Activated T-helper 1 cell treated with anti-CD3 and anti-CD28 coated beads, Interleukin-12 subunit alpha, Interleukin-12 subunit beta, Interleukin-2, Interleukin-4 antibody, amounts not matched to agents 30 ng/mL and 10 ng/mL and 1 ng/mL, durations not matched to agents 14 hours and 24 hours and 36 hours (primary cell): ENCODE results near the gene PFKFB3. TPM values are rescaled to one million over a fixed set of nuclear protein-coding genes. Genes with fewer than 3 reads are reported as not detected.

Source experiments
- DNase-seq: peaks from one replicate; pipeline ENCODE4 v3.0.0; 2021; ENCODE audit warnings: low spot score
- H3K27ac Mint-ChIP-seq: one replicate; pipeline ENCODE4 v1.8.0; 2021; ENCODE audit warnings: mild to moderate bottlenecking, mixed read lengths
- H3K27me3 Mint-ChIP-seq: one replicate; pipeline ENCODE4 v1.8.0; 2022; ENCODE audit warnings: mild to moderate bottlenecking, moderate library complexity, mixed read lengths; ENCODE audit not compliant: insufficient read depth
- H3K36me3 Mint-ChIP-seq: one replicate; pipeline ENCODE4 v1.8.0; 2021; ENCODE audit warnings: low read depth, mixed read lengths
- H3K4me1 Mint-ChIP-seq: one replicate; pipeline ENCODE4 v1.8.0; 2021; ENCODE audit warnings: low read depth, mixed read lengths
- H3K4me3 Mint-ChIP-seq: one replicate; pipeline ENCODE4 v1.8.0; 2021; ENCODE audit warnings: mild to moderate bottlenecking, moderate library complexity, mixed read lengths
- H3K9me3 Mint-ChIP-seq: one replicate; pipeline ENCODE4 v1.8.0; 2021; ENCODE audit warnings: mixed read lengths
- intact Hi-C: fragments of 100-400 bp; cut with micrococcal nuclease; formaldehyde crosslinking; loops from one replicate; pipeline ENCODE4 v1.15.1; 2024
- total RNA-seq: library from RNA; stranded (reverse); gene quantifications from 2 replicates; pipeline ENCODE4 v1.2.3, GENCODE V29; 2022

PFKFB3 gene
- total RNA-seq, 1 donor from 2014 or later: 90.3 TPM

DNA sequence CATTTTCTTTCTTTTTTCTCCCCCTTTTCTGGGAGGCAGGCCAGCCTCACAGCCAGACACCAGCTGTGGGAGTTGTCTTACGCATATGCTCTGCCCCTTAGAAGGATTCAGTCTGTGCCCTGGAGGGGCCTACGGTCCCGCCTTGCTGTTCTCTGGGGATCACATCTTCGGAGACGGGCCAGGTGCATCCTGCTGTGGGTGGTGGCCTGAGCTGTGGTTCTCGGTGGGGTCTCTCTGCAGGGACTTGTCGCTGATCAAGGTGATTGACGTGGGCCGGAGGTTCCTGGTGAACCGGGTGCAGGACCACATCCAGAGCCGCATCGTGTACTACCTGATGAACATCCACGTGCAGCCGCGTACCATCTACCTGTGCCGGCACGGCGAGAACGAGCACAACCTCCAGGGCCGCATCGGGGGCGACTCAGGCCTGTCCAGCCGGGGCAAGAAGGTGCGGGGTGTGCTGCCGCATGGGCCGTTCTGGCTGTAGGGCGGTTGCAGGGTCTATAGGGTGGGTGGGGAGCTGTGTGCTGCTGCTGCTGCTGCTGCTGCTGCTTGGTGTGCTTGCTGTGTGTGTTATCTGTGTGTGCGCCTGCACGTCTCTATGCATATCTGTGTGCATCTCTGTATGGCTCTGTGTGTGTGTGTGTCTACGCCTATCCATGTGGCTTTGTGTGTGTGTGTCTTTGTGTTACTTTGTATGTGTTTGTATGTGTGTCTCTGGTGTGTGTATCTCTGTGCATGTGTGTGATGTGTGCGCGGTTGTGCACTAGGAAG lies 17.9 kb downstream of the PFKFB3 start:
- intact Hi-C loops: no loop called here
- no peaks in the 10 kb centered on the region for H3K4me1 Mint-ChIP-seq
- H3K36me3 Mint-ChIP-seq: peaks cover 44% of the 10 kb centered on the region
- no peaks in the 10 kb centered on the region for H3K9me3 Mint-ChIP-seq
- no peaks in the 10 kb centered on the region for H3K27me3 Mint-ChIP-seq
- no peak for DNase-seq
- no peak overlapping the region for H3K4me3 Mint-ChIP-seq
- H3K27ac Mint-ChIP-seq: peak overlapping the region; percentile 15

- Mint-ChIP-seq H3K9me3 (no peaks in the 10 kb centered on the region), H3K27me3 (no peaks in the 10 kb centered on the region), H3K27ac (peak overlapping the region; percentile 67), H3K4me3 (no peak overlapping the region), H3K4me1 (no peaks in the 10 kb centered on the region), H3K36me3 (peaks cover 49% of the 10 kb centered on the region)
- DNase-seq: no peak
- intact Hi-C loops: no loop called here
These were observed 18.6 kb downstream of the PFKFB3 start for GRCh38 chr10:6221192-6221940.

DNA sequence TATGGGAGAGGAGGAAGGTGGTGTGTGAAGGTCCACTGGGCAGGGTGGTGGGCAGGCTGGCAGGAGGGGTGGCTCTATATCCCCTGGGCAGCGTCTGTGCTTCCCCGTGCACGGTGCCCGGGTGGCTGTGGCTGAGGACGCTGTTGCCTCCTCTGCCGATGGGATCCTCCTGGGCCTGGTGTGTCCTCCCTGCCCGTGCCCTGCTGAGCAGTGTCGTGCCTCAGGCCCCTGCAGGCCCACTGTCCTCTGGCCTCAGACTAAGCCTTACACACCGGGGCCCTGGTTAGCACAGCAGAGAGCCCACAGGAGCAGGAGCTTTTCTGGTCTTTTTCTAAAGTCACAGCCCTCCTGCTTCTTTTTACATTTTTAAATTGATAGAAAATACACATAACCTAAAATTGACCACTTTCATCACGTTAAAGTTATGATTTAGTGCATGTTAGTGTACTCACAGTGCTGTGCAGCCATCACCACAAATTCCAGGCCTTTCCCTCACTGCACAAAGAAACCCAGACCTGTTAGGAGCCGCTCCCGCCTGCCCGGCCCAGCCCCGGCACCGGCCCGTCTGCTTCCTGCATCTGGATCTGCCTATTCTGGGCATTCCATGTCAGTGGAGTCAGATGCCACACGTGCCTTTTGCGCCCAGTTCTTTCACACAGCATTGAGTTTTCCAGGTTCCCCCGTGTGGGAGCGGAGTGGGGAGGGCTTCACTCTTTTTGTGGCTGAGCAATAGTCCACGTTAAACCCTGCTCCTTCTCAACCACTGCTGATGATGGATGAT lies 19.4 kb downstream of the PFKFB3 start:
- peaks cover 47% of the 10 kb centered on the region for H3K36me3 Mint-ChIP-seq
- H3K4me3 Mint-ChIP-seq: no peak overlapping the region
- no peaks in the 10 kb centered on the region for H3K9me3 Mint-ChIP-seq
- H3K27ac Mint-ChIP-seq: no peak overlapping the region
- DNase-seq: no peak
- H3K4me1 Mint-ChIP-seq: no peaks in the 10 kb centered on the region
- intact Hi-C loops: no loop called here
- no peaks in the 10 kb centered on the region for H3K27me3 Mint-ChIP-seq

DNA sequence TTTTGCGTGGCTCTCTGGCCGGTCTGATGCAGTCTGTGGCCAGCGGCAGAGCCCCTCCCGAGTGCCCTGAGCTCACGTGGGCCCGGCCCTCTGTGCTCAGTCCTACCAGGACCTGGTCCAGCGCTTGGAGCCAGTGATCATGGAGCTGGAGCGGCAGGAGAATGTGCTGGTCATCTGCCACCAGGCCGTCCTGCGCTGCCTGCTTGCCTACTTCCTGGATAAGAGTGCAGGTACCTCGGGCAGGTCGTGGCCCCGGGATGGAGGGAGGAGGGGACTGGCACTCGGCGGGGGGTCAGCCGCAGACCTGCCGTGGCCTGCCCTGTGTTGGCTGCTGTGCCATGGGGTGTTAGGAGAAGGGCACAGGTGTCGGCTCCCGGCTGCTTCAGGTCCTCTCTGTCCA lies 20.0 kb downstream of the PFKFB3 start:
- Mint-ChIP-seq H3K4me3 (no peak overlapping the region), H3K36me3 (peaks cover 49% of the 10 kb centered on the region), H3K4me1 (no peaks in the 10 kb centered on the region), H3K27me3 (no peaks in the 10 kb centered on the region), H3K27ac (no peak overlapping the region), H3K9me3 (no peaks in the 10 kb centered on the region)
- intact Hi-C loops: no loop called here
- no peak for DNase-seq

DNA sequence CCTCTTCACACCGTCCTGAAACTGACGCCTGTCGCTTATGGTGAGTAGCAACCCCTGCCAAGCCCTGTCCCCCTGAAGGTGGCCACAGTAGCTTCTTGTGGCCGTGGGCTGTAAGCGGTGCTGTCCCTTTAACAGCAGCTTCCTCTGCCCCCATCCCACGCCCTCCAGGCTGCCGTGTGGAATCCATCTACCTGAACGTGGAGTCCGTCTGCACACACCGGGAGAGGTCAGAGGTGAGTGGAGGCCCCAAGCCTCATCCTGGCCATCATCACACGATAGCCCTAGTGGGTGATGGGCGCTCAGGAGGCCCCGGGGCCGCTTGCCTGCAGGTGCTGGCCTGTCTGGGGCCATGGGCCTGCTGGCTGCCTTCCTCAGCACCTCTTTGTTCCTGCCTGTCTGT lies 21.2 kb downstream of the PFKFB3 start:
- H3K4me3 Mint-ChIP-seq: no peak overlapping the region
- no peaks in the 10 kb centered on the region for H3K4me1 Mint-ChIP-seq
- DNase-seq: no peak
- peaks cover 55% of the 10 kb centered on the region for H3K36me3 Mint-ChIP-seq
- no peaks in the 10 kb centered on the region for H3K9me3 Mint-ChIP-seq
- H3K27me3 Mint-ChIP-seq: no peaks in the 10 kb centered on the region
- peak overlapping the region; percentile 18 for H3K27ac Mint-ChIP-seq
- intact Hi-C loops: no loop called here

GRCh38 chr10:6224781-6225180 lies 22.0 kb downstream of the PFKFB3 start:
- Mint-ChIP-seq H3K9me3 (no peaks in the 10 kb centered on the region), H3K4me3 (no peak overlapping the region), H3K4me1 (no peaks in the 10 kb centered on the region), H3K27ac (no peak overlapping the region), H3K36me3 (peaks cover 55% of the 10 kb centered on the region), H3K27me3 (no peaks in the 10 kb centered on the region)
- no peak for DNase-seq
- intact Hi-C loops: no loop called here

GRCh38 chr10:6225263-6225814 lies 22.6 kb downstream of the PFKFB3 start:
- Mint-ChIP-seq H3K27me3 (no peaks in the 10 kb centered on the region), H3K36me3 (peaks cover 56% of the 10 kb centered on the region), H3K4me3 (no peak overlapping the region), H3K9me3 (no peaks in the 10 kb centered on the region), H3K4me1 (no peaks in the 10 kb centered on the region), H3K27ac (no peak overlapping the region)
- intact Hi-C loops: no loop called here
- DNase-seq: no peak

GRCh38 chr10:6226216-6226615 lies 23.5 kb downstream of the PFKFB3 start:
- Mint-ChIP-seq H3K27ac (no peak overlapping the region), H3K4me3 (no peak overlapping the region), H3K27me3 (no peaks in the 10 kb centered on the region), H3K9me3 (no peaks in the 10 kb centered on the region), H3K36me3 (peaks cover 53% of the 10 kb centered on the region), H3K4me1 (no peaks in the 10 kb centered on the region)
- DNase-seq: no peak
- intact Hi-C loops: no loop called here

GRCh38 chr10:6227346-6227745 lies 24.6 kb downstream of the PFKFB3 start:
- H3K27me3 Mint-ChIP-seq: no peaks in the 10 kb centered on the region
- intact Hi-C loops: no loop called here
- H3K36me3 Mint-ChIP-seq: peaks cover 58% of the 10 kb centered on the region
- H3K4me1 Mint-ChIP-seq: no peaks in the 10 kb centered on the region
- H3K27ac Mint-ChIP-seq: no peak overlapping the region
- H3K4me3 Mint-ChIP-seq: no peak overlapping the region
- H3K9me3 Mint-ChIP-seq: no peaks in the 10 kb centered on the region
- no peak for DNase-seq

GRCh38 chr10:6228010-6228511 lies 25.3 kb downstream of the PFKFB3 start:
- no peak overlapping the region for H3K27ac Mint-ChIP-seq

DNA sequence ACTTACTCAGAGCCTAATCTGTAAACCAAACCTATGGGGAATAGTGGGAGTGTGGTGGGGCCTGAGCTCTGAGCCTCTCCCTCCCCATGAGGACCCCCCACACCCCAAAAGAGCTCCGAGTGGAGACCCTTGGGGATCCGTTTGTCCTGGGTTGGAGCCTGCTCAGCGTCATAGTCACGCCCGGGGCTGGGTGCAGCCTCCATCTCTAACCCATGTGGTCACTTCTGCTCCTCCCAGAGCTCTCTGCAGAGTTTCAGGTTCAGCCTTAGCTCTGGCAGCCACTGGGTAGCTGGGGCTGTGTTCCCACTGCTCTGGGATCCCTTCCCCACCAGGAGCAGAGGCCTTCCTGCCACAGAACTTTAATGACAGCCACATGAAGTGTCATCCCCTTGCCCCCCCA lies 25.9 kb downstream of the PFKFB3 start:
- no peak overlapping the region for H3K4me3 Mint-ChIP-seq
- intact Hi-C loops: no loop called here
- no peak for DNase-seq
- H3K4me1 Mint-ChIP-seq: no peaks in the 10 kb centered on the region
- no peak overlapping the region for H3K27ac Mint-ChIP-seq
- peaks cover 64% of the 10 kb centered on the region for H3K36me3 Mint-ChIP-seq
- H3K27me3 Mint-ChIP-seq: no peaks in the 10 kb centered on the region
- no peaks in the 10 kb centered on the region for H3K9me3 Mint-ChIP-seq

More at GRCh38 chr10:6228010-6228511, 25.3 kb downstream of the PFKFB3 start:
- H3K36me3 Mint-ChIP-seq: peaks cover 64% of the 10 kb centered on the region
- H3K9me3 Mint-ChIP-seq: no peaks in the 10 kb centered on the region
- no peak overlapping the region for H3K4me3 Mint-ChIP-seq
- H3K27me3 Mint-ChIP-seq: no peaks in the 10 kb centered on the region
- intact Hi-C loops: no loop called here
- DNase-seq: no peak
- H3K4me1 Mint-ChIP-seq: no peaks in the 10 kb centered on the region

GRCh38 chr10:6229290-6229689 lies 26.6 kb downstream of the PFKFB3 start:
- Mint-ChIP-seq H3K36me3 (peaks cover 62% of the 10 kb centered on the region), H3K9me3 (no peaks in the 10 kb centered on the region), H3K27ac (no peak overlapping the region), H3K4me3 (no peak overlapping the region), H3K4me1 (no peaks in the 10 kb centered on the region), H3K27me3 (no peaks in the 10 kb centered on the region)
- intact Hi-C loops: no loop called here
- DNase-seq: no peak
